GM19238 (cell line): Measurements from ENCODE around the gene TEC.
"Not testable (repeated sequence)": the region's sequence is repeated elsewhere in the genome, so short reads cannot be mapped to it uniquely, and the experiment has no call there.

Experiments
- DNase-seq: peaks from one replicate; pipeline ENCODE4 v3.0.0; 2011; ENCODE audit warnings: low spot score; ENCODE audit not compliant: insufficient read length

TEC gene

GRCh38 chr4:48196758-48197504 lies 72.7 kb downstream of the TEC start:
- no peak for DNase-seq

GRCh38 chr4:48195853-48196252 lies 73.8 kb downstream of the TEC start:
- no peak for DNase-seq

- DNase-seq, result no peak
Observed at GRCh38 chr4:48195374-48195773, 74.3 kb downstream of the TEC start.

- no peak for DNase-seq
Observed at GRCh38 chr4:48194971-48195370, 74.7 kb downstream of the TEC start.

GRCh38 chr4:48193921-48194468 lies 75.6 kb downstream of the TEC start:
- no peak for DNase-seq

GRCh38 chr4:48193096-48193836 lies 76.4 kb downstream of the TEC start:
- no peak for DNase-seq

- no peak for DNase-seq
Observed at GRCh38 chr4:48191758-48192157, 77.9 kb downstream of the TEC start.

GRCh38 chr4:48190839-48191238 lies 78.8 kb downstream of the TEC start:
- DNase-seq, result no peak

- no peak for DNase-seq
Observed at GRCh38 chr4:48189731-48190130, 79.9 kb downstream of the TEC start.

- no peak for DNase-seq
Observed at GRCh38 chr4:48188390-48188789, 81.2 kb downstream of the TEC start.

- no peak for DNase-seq
Observed at GRCh38 chr4:48187813-48188212, 81.8 kb downstream of the TEC start.

GRCh38 chr4:48187066-48187465 lies 82.6 kb downstream of the TEC start:
- DNase-seq, result not testable (repeated sequence)

- DNase-seq, result not testable (repeated sequence)
Observed at GRCh38 chr4:48186394-48186793, 83.2 kb downstream of the TEC start.

- no peak for DNase-seq
Observed at GRCh38 chr4:48184882-48185281, 84.8 kb downstream of the TEC start.

- no peak for DNase-seq
Observed at GRCh38 chr4:48180234-48180633, 89.4 kb downstream of the TEC start.

GRCh38 chr4:48178931-48179330 lies 90.7 kb downstream of the TEC start:
- DNase-seq, result no peak

GRCh38 chr4:48175806-48176205 lies 93.8 kb downstream of the TEC start:
- no peak for DNase-seq

- DNase-seq, result no peak
Observed at GRCh38 chr4:48175328-48175727, 94.3 kb downstream of the TEC start.

GRCh38 chr4:48173056-48173991 lies 96.3 kb downstream of the TEC start:
- no peak for DNase-seq

- no peak for DNase-seq
Observed at GRCh38 chr4:48172651-48173050, 97.0 kb downstream of the TEC start.

- no peak for DNase-seq
Observed at GRCh38 chr4:48169636-48170035, 100.0 kb downstream of the TEC start.
